ENCODE data around the gene CLTA.

The CLTA gene

DNA sequence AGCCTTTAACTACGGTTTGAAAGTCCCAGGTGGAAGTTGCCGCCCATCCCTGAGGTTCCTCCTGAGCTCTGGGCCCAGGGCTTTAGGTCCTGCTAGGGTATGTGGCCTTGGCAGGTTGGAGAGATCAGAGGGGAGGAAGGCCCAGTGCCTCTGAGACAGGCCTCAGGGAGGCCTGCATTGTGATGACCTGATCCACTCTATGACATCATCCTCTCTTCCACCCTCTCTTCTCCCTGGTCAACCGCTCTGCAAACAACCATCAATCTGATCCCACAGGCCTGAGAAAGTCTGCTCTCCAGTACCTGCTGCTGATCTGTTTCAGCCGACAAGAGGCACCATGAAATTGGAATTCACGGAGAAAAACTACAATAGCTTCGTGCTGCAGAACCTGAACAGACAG is 21.6 kb upstream of the CLTA start, which contains the start of gene CCIN:
CCIN (plus strand) TSS at position 223 of the 400 bp plus-strand sequence; CDS start at position 338, 115 bp downstream.
- no peak within 1 kb of the TSS for H2AFZ ChIP-seq (ENCODE audit: low read depth, low read length)
- TF ChIP-seq EZH2phosphoT487 (IDR thresholded peaks at IDR 0.05; ENCODE audit: low read depth): no peak
- TF ChIP-seq, protein P1, sequence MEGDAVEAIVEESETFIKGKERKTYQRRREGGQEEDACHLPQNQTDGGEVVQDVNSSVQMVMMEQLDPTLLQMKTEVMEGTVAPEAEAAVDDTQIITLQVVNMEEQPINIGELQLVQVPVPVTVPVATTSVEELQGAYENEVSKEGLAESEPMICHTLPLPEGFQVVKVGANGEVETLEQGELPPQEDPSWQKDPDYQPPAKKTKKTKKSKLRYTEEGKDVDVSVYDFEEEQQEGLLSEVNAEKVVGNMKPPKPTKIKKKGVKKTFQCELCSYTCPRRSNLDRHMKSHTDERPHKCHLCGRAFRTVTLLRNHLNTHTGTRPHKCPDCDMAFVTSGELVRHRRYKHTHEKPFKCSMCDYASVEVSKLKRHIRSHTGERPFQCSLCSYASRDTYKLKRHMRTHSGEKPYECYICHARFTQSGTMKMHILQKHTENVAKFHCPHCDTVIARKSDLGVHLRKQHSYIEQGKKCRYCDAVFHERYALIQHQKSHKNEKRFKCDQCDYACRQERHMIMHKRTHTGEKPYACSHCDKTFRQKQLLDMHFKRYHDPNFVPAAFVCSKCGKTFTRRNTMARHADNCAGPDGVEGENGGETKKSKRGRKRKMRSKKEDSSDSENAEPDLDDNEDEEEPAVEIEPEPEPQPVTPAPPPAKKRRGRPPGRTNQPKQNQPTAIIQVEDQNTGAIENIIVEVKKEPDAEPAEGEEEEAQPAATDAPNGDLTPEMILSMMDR (IDR thresholded peaks at IDR 0.05; ENCODE audit: low read depth, low read length): no peak
- H3K27ac ChIP-seq (ENCODE audit: low read length): no peak within 1 kb of the TSS
- H3K79me2 ChIP-seq (ENCODE audit: low read length): no peaks in the 10 kb centered on the region
- no peak within 1 kb of the TSS for H3K9ac ChIP-seq (ENCODE audit: low read length)
- no peaks in the 10 kb centered on the region for H3K36me3 ChIP-seq (replicated peaks; ENCODE audit: low read depth, low read length)
- no peaks in the 10 kb centered on the region for H3K9me3 ChIP-seq (ENCODE audit: insufficient read depth, low read length)
- no peak within 1 kb of the TSS for H3K4me2 ChIP-seq (ENCODE audit: low read length)
- H3K27me3 ChIP-seq (ENCODE audit: low read depth, low read length): peaks cover 11% of the 10 kb centered on the region
- H3K4me1 ChIP-seq (ENCODE audit: low read length): no peaks in the 10 kb centered on the region
- no peaks in the 10 kb centered on the region for H4K20me1 ChIP-seq (ENCODE audit: insufficient read depth, low read length)
- no peak within 1 kb of the TSS for H3K4me3 ChIP-seq (ENCODE audit: low read length)

DNA sequence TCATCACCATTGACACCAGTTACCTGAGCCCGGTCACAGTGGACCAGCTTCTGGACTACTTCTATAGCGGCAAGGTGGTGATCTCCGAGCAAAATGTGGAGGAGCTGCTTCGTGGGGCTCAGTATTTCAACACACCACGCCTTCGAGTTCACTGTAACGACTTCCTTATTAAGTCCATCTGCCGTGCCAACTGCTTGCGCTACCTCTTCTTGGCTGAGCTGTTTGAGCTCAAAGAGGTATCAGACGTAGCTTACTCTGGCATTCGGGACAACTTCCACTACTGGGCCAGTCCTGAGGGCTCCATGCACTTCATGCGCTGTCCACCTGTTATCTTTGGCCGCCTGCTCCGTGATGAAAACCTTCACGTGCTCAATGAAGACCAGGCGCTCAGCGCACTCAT is 21.0 kb upstream of the CLTA start:
- no peaks in the 10 kb centered on the region for H3K36me3 ChIP-seq (replicated peaks; ENCODE audit: low read depth, low read length)
- H2AFZ ChIP-seq (ENCODE audit: low read depth, low read length): no peak overlapping the region
- H3K4me1 ChIP-seq (ENCODE audit: low read length): no peaks in the 10 kb centered on the region
- no peaks in the 10 kb centered on the region for H3K79me2 ChIP-seq (ENCODE audit: low read length)
- no peak for TF ChIP-seq EZH2phosphoT487 (IDR thresholded peaks at IDR 0.05; ENCODE audit: low read depth)
- TF ChIP-seq, protein P1 (IDR thresholded peaks at IDR 0.05; ENCODE audit: low read depth, low read length): no peak
- no peaks in the 10 kb centered on the region for H3K9me3 ChIP-seq (ENCODE audit: insufficient read depth, low read length)
- no peak overlapping the region for H3K9ac ChIP-seq (ENCODE audit: low read length)
- H3K4me3 ChIP-seq (ENCODE audit: low read length): no peak overlapping the region
- no peak overlapping the region for H3K27ac ChIP-seq (ENCODE audit: low read length)
- H4K20me1 ChIP-seq (ENCODE audit: insufficient read depth, low read length): no peaks in the 10 kb centered on the region
- H3K27me3 ChIP-seq (ENCODE audit: low read depth, low read length): peaks cover 7% of the 10 kb centered on the region
- no peak overlapping the region for H3K4me2 ChIP-seq (ENCODE audit: low read length)

DNA sequence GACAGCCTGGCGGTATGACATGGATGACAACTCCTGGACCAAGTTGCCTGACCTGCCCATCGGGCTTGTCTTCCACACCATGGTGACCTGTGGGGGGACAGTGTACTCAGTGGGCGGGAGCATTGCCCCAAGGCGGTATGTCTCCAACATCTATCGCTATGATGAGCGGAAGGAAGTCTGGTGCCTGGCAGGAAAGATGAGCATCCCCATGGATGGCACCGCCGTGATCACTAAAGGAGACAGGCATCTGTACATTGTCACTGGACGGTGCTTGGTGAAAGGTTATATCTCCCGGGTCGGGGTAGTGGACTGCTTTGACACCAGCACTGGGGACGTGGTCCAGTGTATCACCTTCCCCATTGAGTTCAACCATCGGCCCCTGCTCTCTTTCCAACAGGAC is 20.2 kb upstream of the CLTA start:
- no peaks in the 10 kb centered on the region for H3K9me3 ChIP-seq (ENCODE audit: insufficient read depth, low read length)
- H3K36me3 ChIP-seq (replicated peaks; ENCODE audit: low read depth, low read length): no peaks in the 10 kb centered on the region
- no peaks in the 10 kb centered on the region for H3K4me1 ChIP-seq (ENCODE audit: low read length)
- H3K4me2 ChIP-seq (ENCODE audit: low read length): no peak overlapping the region
- no peak overlapping the region for H3K4me3 ChIP-seq (ENCODE audit: low read length)
- no peak overlapping the region for H3K27ac ChIP-seq (ENCODE audit: low read length)
- no peak overlapping the region for H3K9ac ChIP-seq (ENCODE audit: low read length)
- H3K79me2 ChIP-seq (ENCODE audit: low read length): no peaks in the 10 kb centered on the region
- H2AFZ ChIP-seq (ENCODE audit: low read depth, low read length): no peak overlapping the region
- no peaks in the 10 kb centered on the region for H4K20me1 ChIP-seq (ENCODE audit: insufficient read depth, low read length)
- H3K27me3 ChIP-seq (ENCODE audit: low read depth, low read length): no peaks in the 10 kb centered on the region; the same call in 1 of the 2 replicates
- no peak for TF ChIP-seq EZH2phosphoT487 (IDR thresholded peaks at IDR 0.05; ENCODE audit: low read depth)
- TF ChIP-seq, protein P1 (IDR thresholded peaks at IDR 0.05; ENCODE audit: low read depth, low read length): no peak

DNA sequence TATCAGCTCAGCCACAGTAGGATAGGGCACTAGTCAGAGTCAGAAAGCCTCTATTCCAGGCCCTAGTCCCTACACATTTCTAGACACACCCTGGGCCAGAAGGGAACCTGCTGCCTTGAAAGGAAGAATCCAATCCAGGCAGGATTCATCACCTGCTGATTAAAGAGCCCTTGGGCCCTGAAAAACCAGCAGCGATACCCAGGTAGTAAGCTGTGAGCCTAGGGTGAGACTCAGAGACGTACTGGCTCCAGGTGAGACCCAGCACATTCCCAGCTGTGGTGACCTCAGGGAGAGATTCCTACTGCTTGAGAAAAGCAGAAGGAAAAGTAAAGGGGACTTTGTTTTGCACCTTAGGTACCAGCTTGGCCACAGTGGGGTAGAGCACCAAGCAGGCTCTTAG is 16.9 kb upstream of the CLTA start:
- Histone ChIP-seq H3K79me2 (ENCODE audit: low read length) (no peaks in the 10 kb centered on the region), H3K4me1 (ENCODE audit: low read length) (no peaks in the 10 kb centered on the region), H3K4me2 (ENCODE audit: low read length) (no peak overlapping the region), H2AFZ (ENCODE audit: low read depth, low read length) (no peak overlapping the region), H3K9me3 (ENCODE audit: insufficient read depth, low read length) (no peaks in the 10 kb centered on the region), H3K4me3 (ENCODE audit: low read length) (no peak overlapping the region), H3K27ac (ENCODE audit: low read length) (no peak overlapping the region), H4K20me1 (ENCODE audit: insufficient read depth, low read length) (no peaks in the 10 kb centered on the region), H3K36me3 (replicated peaks; ENCODE audit: low read depth, low read length) (no peaks in the 10 kb centered on the region), H3K9ac (ENCODE audit: low read length) (no peak overlapping the region), H3K27me3 (ENCODE audit: low read depth, low read length) (no peaks in the 10 kb centered on the region)
- TF ChIP-seq, protein P1 (IDR thresholded peaks at IDR 0.05; ENCODE audit: low read depth, low read length): no peak
- TF ChIP-seq EZH2phosphoT487 (IDR thresholded peaks at IDR 0.05; ENCODE audit: low read depth): no peak
